GM12874 (cell line): Measurements from ENCODE around the gene ACTR1A.

Experiments
- TF ChIP-seq, protein P1 (sequence below): IDR thresholded peaks from 2 replicates; pipeline ENCODE4 v1.5.1; 2011; ENCODE audit warnings: low read depth, mild to moderate bottlenecking, control low read depth, low read length, moderate library complexity; ENCODE audit not compliant: insufficient read depth

Gene ACTR1A

DNA sequence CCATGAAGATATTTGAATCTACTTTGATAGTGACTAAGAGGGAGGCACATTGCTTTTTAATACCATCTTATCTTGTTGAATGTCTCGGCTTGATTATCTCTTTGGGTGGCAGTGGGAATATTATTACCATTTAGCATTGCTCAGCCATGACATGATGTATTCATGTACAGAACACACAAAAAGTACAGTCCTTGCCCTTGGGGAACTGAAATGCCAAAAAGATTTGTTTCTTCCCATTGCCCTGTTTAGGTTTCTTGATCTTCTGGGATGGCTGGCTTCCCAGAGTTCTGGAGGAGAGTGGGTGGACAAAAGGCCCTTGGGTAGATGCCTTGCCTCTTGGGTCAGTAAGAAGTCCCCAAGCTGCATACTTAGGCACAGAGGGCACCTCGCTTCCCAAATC, 25.0 kb upstream of the ACTR1A start:
- TF ChIP-seq, protein P1, sequence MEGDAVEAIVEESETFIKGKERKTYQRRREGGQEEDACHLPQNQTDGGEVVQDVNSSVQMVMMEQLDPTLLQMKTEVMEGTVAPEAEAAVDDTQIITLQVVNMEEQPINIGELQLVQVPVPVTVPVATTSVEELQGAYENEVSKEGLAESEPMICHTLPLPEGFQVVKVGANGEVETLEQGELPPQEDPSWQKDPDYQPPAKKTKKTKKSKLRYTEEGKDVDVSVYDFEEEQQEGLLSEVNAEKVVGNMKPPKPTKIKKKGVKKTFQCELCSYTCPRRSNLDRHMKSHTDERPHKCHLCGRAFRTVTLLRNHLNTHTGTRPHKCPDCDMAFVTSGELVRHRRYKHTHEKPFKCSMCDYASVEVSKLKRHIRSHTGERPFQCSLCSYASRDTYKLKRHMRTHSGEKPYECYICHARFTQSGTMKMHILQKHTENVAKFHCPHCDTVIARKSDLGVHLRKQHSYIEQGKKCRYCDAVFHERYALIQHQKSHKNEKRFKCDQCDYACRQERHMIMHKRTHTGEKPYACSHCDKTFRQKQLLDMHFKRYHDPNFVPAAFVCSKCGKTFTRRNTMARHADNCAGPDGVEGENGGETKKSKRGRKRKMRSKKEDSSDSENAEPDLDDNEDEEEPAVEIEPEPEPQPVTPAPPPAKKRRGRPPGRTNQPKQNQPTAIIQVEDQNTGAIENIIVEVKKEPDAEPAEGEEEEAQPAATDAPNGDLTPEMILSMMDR: no peak

DNA sequence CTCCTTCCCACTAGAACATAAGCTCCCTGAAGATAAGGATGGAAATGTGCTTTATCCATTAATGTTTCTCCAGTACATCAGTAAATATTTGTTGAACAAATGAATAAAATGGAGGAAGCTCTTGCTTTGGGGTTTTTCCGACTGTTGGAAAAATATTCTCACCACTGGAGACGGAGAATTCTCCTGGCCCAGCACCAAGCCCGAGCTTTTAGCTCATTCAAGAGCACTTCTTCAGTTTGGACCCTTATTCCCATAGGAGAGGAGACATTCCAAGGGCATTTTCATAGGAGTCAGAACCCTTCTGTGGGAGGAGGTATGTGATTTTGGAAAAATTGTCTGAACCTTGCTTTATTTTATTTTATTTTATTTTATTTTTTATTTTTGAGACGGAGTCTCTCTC, 22.2 kb upstream of the ACTR1A start:
- TF ChIP-seq, protein P1: no peak

DNA sequence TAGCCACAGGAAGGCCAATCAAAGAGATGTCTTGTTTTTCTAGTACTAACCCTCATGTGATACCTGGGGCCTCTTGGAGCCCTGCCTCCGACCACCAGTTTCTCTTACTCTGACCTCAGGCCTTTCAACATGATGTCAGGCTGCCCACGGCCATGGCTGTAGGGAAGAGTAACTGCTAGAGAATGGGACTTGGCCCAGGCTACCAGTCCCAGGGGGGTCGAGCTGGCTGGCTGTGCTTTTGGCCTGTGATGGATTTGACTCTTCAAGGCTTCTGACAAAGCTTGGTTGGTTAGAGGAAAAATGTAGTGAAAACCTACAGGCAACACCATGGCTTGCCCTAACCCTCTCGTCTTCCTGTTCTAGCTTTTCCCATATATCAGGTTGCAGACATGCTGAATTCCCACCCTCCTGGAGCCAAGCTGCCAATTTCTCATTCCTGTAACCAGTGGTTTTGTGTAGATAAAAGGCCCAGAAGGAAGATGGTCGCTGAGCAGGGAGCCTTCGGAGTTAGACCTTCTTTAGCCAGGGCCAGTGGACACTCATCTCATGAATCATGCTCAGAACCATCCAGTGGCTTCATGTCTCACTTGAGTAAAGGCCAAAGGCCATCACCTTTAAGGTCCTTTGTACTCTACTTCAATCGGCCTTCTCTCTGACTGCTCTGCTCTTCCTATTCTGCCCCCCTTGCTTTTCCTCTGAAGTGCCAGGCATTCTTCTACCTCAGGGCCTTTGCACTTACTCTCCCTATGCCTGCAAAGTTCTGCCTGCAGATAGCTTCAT, 20.9 kb upstream of the ACTR1A start:
- TF ChIP-seq, protein P1: no peak

DNA sequence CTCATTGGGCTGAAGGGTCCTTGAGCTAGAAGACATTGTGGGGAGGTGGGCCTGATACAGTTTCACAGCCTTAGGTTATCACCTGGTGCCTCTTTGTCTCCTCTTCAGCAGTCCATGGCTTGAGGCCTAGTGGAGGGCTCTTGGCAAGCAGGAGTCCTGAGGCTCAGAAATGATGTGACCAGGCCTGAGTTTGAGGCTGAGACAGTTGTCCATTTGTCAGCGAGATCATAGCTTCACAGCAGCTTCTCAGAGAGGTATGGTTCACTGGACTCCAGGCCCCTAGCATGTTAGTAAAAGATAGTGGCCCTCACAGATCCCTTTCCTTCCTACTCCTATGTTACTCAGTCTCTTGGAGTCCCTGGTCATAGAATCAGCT, 20.4 kb upstream of the ACTR1A start:
- TF ChIP-seq, protein P1: no peak

DNA sequence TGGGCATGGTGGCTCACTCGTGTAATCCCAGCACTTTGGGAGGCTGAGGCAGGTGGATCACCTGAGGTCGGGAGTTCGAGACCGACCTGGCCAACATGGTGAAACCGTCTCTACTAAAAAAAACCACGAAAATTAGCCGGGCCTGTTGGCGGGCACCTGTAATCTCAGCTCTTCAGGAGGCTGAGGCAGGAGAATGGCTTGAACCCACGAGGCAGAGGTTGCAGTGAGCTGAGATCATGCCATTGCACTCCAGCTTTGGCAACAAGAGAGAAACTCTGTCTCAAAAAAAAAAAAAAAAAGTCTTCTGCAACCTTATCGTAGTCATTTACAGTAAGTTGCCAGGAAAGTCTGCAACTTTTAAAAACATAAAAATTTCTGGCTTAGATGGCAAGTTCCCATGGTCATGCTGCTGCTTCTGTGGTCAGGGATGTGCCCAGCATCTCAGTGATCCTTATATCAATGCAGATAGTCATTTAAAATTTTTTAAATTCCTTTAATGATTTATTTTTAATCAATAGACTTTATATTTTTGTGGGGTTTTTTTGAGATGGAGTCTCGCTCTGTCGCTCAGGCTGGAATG, 16.8 kb upstream of the ACTR1A start:
- TF ChIP-seq, protein P1: no peak

DNA sequence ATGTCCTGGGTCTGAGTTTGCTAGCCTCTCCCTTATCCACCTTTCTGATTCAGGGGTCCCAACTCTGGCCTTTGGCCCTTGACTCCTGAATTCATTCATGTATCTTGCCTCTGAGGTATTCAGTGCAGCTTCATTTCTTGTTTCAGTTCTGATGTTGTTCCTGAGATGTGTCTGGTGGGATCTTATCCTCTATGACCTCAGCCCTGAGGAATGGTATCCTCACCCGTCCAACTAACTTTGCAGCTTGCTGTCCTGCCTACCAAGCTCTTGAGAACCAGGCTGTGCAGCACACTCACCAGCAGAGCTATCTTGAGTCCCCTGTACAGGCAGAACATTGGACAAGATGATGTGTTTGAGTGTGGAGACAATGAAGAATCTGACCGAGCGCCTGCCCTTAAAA, 15.0 kb upstream of the ACTR1A start:
- TF ChIP-seq, protein P1: no peak

DNA sequence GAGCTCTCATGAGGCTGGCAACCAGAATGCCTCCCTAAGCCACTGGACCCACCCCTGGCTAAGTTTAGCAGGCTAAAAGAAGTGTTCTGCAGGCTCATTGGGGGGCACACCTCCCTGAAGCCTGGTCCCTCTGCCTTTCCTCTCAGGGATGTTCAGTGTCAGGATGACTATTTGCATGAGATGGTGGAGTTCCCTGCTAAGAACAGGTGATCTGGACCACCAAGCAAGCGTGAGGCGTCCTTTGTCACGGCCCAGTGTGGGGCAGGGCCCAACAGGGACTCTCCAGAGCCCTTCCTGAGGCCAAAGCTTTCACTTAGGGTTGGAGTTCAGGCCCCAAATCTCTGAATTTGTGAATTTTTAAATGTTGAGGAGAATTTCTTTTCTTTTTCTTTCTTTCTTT, 13.2 kb upstream of the ACTR1A start:
- TF ChIP-seq, protein P1: no peak
